Stimulated activated CD4-positive, alpha-beta T cell treated with anti-CD3 and anti-CD28 coated beads, Interleukin-15, amount 100 ng/mL, for 24 hours (primary cell): ENCODE results near the gene TNP2.

Source experiments
- DNase-seq: peaks from one replicate; pipeline ENCODE4 v3.0.0-alpha.2; 2020

Gene TNP2

DNA sequence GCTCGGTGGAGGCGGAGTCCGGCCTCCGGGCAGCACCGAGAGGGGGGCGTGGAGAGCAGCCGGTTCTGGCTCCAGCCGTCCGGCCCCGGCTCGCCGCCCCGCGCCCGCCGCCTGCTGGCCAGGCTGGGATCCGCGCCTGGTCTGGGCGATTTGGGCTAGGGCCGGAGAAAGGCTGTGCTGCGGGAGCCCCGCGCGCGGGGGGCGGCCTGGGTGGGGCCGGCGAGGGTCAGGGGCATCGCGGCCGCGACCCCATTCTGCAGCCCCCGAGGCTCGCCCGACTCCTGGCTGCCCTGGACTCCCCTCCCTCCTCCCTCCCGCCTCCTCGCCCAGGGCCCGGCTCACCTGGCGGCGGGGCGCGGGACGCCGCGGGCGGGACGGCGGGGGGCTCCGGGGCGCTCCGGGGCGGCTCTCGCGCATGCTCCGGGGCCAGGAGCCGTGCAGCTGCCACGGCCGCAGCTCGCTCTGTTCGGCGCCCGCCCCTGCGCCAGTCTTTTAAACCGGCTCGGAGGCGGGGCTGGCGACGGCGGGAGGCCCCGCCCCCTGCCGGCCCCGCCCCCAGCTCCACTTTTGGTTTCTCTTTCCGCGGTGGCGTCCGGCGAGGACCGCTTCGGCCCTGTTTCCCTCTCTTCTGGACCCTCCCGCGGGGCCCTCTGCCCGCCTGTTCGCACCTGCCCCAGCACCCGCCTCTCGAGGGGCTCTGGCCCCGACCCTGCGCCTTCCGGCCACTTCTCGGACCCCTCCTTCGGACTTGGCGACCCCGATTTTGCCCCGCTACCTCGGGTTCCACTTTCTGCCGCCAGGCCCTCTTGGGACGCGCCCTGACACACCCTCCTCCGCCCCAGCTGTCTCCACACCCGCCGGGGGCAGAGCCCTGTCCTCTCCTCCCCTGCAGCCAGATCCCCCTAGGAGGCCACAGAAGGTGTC is 13.1 kb downstream of the TNP2 start, which contains the start of gene SOCS1:
TSS of gene SOCS1 (minus strand) at position 468 of the 924 bp plus-strand sequence. CDS start 726 bp downstream, outside the sequence.
- DNase-seq = peak; percentile 90

DNA sequence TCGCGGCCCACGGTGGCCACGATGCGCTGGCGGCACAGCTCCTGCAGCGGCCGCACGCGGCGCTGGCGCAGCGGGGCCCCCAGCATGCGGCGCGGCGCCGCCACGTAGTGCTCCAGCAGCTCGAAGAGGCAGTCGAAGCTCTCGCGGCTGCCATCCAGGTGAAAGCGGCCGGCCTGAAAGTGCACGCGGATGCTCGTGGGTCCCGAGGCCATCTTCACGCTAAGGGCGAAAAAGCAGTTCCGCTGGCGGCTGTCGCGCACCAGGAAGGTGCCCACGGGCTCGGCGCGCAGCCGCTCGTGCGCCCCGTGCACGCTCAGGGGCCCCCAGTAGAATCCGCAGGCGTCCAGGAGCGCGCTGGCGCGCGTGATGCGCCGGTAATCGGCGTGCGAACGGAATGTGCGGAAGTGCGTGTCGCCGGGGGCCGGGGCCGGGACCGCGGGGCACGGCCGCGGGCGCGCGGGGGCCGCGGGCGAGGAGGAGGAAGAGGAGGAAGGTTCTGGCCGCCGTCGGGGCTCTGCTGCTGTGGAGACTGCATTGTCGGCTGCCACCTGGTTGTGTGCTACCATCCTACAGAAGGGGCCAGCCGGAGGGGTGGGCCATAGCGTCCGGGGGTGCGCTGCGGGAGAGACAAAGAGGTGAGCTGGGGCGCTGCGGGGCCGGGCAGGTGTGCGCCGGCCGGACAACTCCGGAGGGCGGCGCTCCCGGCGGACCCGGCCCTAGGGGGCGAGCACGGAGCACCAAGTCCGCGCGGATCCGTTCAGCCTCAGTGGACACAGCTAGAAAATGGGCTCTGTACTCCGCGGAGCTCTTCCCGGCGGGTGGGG is 14.0 kb downstream of the TNP2 start:
- peak; percentile 65 for DNase-seq

DNA sequence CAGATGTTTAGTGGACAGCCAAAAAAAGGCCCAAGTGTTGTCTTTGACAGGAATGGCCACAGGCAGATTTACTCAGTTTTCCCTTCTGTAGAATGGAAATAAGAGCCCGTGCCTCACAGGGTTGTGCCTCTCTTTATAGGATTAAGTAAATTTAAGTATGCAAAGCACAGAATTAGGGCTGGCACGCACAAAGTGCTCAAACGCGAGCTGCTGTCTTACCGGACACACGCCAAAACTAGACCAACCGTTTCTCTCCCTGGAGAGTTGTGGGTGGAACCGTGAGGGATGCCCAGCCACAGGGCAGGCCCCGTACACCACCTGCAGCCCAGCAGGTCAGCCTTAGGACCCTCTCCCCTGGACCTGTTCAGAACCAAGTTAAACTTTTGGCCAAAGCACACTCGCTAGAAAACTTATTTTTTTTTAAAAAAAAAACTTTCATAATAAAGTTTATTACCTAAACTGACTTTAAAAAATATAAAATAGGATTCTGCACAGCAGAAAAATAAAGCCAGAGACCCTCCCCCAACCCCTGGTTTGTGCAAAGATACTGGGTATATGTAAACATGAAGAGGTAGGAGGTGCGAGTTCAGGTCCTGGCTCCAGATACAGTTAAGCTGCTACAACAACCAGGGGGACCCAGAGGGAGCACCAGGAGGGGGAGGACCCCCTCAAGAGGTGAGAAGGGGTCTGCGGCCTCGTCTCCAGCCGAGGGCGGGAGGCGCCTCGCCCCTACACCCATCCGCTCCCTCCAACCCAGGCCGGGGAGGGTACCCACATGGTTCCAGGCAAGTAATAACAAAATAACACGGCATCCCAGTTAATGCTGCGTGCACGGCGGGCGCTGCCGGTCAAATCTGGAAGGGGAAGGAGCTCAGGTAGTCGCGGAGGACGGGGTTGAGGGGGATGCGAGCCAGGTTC is 14.9 kb downstream of the TNP2 start:
- peak; percentile 51 for DNase-seq

DNA sequence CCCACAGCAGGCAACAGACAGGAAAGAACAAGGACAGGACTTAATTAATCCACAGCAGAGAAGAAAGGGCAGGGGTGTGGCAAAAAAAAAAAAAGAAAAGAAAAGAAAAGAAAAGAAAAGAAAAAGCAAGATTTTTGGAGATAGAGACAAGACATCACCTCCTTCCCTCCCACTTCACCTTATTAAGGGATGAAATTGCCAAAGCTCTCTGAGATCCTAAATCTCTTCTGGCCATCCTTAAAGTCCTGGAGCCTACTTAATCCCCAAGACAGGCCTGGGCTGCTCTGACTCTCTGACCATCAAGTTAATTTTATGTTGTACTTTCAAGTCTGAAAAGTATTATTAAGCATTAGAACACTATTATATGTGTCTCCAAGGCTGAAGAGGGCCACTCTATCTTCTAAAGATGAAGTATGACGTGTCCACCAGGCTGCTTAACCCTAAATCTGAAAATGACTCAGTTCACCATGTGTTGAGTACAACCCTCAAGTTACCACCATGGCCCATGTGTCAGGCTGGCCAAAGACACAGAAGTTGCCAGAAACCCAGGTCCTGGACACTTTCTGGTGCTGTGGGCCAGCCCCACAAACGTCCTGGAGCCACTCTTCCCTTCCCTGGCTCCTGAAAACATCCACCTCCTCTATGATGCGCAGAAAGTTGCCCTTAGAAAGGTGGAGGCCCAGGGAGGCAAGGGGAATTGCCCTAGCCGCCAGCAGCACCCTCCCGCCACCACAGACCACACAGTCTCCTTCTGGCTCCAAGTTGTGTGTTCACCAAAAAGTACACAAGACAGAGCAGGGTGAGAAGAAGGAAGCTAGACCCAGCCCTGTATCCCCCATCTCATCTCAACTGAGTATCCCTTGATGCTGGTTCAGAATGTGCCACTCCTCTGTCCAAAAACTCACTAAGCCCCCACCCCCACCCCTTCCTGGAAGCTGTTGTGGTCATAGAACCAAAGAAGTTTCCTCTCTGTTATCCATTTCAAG is 15.8 kb downstream of the TNP2 start:
- peak; percentile 65 for DNase-seq

DNA sequence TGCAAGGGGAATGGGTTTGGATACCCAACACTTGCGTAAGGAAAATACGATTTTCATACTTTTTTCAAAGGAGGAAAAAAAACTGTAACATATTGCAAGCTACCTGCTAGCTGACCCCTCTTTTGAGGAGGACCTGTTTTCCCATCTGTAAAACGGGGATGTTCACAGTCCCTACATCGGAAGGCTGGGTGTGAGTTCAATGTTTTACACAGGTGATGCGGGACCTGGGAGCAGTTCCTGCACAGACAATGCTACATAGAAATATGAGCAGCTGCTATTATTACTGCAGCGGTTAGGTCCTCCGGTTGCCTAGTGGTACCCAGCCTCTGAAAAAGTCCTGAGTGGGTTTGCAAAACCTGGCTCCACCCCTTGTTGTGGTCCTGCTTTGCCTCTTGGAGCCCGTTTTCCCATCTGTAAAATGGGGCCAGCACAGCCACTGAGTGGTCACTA is 16.6 kb downstream of the TNP2 start:
- peak; percentile 55 for DNase-seq

DNA sequence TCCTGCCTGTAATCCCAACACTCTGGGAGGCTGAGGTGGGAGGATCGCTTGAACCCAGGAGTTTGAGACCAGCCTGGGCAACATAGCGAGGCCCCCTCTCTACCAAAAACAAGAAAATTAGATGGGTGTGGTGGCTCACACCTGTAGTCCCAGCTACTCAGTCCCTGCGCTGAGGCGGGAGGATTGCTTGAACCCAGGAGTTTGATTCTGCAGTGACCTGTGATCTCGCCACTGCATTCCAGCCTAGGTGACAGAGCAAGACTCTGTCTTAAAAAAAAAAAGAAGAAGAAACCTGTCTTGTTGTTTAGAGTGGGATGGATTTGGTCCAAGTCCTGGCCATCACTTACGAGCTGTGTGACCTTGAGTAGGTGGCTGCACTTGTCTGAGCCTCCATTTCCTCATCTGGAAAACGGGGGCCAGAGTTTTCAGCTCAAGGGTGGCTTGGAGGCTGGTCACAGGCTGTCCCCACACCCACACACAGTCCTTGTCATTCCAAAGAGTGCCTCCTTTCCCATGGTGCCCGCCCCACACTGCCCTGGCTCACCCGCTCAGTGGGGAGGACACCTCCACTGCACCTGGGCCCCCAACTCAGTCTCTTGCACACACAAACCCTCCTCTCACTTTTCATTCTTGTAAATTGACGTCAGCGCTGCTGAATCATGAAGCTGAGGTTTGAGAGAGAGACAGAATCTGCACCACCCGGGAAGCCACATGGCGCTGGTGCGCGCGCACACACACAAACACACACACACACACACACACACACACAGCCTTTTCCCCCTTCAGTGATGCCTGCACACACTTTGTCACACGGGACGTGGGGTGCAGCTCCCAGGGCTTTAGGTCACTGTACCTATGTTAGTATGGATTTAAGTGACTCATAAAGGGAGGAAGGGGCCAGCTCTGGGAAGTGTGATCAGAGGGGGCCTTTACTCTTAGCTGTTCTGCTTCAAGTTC is 17.3 kb downstream of the TNP2 start:
- peak; percentile 90 for DNase-seq

DNA sequence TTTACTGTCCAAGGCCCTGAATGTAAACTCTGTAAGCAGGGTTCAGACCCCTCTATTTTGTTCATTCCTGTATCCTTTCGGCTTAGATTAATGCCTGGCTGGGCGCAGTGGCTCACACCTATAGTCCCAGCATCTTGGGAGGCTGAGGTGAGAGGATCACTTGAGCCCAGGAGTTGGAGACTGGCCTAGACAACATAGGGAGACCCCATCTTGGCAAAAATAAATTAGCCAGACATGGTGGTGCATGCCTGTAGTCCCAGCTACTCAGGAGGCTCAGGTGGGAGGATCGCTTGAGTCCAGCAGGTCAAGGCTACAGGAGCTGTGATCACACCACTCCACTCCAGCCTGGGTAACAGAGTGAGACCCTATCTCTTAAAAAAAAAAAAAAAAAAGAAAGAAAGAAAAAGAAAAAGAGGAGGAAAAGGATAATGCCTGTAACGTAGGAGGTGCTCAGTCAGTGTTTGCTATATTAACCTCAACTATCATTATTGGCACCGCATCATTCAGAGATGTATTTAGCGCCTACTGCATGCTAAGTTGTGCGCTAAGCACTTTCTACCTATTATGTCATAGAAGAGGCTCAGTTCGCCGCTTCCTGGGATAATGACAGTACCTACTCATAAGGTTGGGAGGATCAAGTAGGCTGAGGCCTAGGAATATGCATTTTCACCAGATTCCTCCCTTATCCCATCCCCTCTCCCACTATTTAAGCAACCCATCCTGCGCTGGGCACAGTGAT is 18.2 kb downstream of the TNP2 start:
- DNase-seq = peak; percentile 46

DNA sequence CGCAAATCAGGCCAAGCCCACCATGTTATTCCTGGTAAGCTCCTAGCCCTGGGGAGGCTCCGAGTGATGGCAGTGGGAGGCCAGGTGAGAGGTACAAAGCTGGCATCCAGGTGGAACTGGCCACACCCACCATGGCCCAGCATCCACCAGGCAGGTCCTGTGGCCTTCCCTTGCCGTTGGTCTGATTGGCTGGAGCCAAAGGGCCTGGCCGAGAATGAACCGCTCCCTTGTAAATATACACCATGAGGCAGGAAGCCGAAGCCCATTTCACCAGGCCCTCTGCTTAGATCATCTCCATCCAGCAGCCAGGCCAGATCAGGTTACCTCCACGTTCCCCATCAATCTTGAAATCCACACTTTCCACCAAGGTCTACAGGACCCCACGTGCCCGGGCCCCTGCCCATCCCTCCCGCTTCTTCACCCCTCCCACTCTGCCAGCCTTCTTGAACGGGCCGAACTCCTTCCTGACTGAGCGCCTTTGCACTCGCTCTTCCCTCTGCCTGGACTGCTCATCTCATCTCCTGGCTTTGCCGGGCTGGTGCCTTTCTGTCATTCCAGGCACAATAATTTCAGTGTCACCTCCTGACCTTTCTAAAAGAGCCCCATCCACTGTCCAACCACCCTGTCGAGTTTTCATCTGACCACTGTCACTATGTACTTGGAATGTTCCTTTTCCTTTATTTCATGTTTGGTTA is 18.9 kb downstream of the TNP2 start:
- DNase-seq = peak; percentile 70

DNA sequence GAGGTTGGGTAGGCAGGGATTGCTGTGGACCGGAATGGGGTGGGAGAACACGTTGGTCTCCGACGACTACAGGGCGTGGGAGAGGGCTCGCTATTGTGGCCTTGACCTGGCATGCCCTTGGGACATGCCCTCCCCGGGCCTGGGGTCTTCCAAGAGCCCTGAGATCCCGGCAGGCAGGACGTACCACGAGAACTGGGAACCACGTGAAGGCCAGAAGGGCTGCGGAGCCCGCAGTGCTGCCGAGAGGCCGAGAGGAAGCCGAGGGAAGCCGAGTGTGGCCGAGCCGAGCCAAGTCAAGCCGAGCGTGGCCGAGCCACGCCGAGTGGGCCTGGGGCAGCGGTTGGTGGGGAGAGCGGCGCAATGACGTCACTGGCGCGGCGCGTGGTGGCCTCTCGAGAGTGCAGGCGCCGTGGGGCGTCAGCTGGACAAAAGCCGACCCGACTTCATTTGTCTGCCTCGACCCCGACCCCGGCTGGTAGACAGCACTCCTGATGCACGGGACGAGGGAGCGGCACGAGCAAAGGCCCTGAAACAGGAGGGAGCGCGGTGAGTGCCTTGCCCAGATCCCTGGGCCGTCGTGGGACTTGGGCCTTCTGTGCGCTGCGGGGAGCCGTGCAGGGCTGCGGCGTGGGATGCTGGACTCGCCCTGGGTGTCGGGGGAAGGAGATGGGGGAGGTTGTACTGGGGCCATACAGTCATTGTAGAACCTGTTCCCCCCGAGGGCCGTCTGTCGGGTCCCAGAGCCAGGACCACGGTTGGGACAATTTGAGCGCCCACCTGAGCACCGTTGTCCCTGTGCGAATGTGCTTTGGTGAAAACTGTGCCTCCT is 19.7 kb downstream of the TNP2 start:
- DNase-seq = peak; percentile 65

DNA sequence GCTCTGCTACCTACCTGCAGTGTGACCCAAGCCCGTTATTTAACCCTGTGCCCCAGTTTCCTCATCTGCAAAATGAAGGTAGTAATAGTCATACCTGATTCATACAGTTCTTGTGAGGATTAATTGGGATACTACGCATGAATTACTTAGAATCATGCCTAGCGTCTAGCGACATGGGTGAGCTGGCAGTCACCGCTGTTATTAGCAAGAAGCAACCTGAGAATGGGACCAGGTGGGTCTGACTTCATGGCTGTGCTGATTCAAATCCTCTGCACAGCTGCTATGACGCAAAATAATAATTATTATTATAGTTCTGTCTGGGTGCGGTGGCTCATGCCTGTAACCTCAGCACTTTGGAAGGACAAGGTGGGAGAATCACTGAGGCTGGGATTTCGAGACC is 21.0 kb downstream of the TNP2 start:
- no peak for DNase-seq

DNA sequence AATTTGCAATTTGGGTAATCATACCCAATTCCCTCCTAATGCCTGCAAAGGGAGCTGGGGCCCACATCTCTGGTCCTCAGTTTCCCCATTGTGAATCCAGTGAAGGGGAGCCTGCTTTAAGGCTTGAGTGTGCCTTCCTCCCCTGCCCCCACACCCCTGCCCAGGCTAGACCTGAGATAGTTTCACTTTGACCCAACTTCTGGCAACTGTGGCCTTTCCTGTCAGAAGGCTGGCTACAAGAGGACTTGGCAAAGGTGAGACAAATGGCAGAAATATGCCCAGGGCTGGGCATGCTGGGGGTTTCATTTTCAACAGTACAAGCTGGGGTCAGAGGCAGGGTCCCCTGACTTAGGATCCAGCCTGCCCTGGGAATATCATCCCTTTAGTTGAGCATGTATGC is 23.1 kb downstream of the TNP2 start:
- peak; percentile 42 for DNase-seq

DNA sequence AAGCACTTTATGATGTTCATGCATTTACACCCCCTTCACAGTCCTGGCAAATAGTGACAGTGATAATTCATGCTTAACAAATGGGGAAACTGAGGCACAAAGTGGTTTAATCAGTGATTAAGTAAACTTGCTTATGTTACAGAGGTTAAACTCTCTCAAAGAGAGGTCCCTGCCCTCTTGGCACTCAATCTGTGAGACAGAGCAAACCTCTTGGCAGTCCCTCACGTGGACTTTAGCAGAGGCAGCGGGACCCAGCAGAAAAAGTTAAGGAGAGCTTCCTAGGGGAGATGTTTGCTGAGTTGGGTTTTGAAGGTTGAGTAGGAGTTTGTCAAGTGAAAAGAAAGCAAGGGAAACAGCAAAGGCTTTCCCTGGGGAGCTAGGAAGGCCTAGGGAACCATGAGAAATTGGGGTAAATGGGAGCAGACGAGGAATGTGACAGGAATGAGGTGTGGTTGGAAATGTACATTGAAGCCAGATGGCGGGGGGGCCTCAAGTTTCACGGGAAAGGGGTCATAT is 23.8 kb downstream of the TNP2 start:
- no peak for DNase-seq

DNA sequence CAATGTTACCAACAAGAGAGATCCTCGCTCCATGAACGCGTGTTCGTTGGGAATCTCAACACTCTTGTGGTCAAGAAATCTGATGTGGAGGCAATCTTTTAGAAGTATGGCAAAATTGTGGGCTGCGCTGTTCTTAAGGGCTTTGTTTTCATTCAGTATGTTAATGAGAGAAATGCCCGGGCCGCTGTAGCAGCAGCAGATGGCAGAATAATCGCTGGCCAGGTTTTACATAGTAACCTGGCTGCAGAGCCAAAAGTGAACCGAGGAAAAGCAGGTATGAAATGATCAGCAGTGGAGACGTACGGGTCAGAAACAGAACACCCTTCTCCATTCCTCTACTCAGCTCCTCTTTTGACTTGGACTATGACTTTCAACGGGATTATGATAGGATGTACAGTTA is 26.5 kb downstream of the TNP2 start:
- no peak for DNase-seq

DNA sequence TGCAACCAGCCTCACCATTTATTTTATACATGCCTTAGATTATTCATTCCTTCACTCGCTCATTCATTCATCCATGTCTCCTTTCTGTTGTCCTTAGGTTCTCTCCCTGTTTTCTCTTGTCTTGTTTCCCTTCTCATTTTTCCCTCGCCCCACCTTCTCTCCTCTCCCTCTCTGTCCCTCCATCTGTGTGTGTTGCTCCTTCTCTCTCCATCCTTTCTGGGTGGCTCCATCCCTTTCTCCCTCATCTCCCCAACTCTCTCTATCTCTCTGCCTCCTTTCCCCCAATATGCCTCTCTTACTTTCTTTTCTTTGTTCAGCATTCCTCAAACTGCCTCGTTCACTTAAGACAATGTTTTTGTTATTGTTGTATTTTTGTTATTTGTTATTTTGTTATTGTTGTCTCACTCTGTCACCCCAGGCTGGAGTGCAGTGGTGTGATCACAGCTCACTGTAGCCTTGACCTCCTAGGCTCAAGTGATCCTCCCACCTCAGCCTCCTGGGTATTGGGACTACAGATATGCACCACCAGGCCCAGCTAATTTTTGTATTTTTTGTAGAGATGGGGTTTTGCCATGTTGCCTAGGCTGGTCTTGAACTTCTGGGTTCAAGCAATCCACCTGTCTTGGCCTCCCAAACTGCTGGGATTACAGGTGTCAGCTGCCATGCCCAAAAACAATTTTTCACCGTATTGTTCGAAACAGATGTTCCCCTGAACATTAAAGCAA is 27.5 kb downstream of the TNP2 start:
- no peak for DNase-seq

DNA sequence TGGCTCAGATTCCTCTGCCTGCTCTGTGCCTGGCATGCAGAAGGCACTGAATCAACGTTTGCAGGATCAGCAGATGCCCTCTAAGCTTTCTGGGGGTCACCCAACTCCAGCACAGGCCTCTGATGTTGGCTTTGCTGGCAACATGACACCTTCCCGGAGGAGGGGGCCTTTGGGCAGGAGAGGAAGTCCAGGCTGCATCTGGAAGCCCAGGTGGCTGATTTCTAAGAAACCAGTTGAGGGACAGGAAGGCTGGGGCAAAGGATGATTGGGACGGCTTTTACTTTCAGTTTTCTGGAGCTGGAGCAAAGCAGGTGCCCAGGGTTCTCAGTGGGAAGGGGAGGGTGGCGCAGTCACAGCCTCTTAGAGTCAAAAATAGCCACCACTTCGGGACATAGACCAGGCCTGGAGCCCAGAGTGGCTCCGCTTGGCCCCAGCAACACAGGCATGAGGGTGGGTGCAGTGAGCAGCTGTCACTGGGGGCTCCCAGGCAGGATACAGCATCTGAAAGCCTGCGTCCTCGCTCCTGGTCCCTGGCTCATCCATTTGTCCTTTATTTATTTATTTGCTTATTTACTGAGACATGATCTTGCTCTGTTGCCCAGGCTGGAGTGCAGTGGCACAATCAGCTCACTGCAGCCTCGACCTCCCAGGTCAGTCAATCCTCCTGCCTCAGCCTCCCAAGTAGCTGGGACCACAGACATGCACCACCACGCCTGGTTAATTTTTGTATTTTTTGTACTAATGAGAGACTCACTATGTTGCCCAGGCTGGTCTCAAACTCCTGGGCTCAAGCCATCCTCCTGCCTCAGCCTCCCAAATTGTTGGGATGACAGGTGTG is 28.3 kb downstream of the TNP2 start:
- DNase-seq = no peak
